Measurements from ENCODE around the gene TNS1. TPM values are rescaled to one million over a fixed set of nuclear protein-coding genes. Genes with fewer than 3 reads are reported as not detected.

Gene TNS1
- total RNA-seq, 1 donor from 2014 or later, result 0.13 TPM

DNA sequence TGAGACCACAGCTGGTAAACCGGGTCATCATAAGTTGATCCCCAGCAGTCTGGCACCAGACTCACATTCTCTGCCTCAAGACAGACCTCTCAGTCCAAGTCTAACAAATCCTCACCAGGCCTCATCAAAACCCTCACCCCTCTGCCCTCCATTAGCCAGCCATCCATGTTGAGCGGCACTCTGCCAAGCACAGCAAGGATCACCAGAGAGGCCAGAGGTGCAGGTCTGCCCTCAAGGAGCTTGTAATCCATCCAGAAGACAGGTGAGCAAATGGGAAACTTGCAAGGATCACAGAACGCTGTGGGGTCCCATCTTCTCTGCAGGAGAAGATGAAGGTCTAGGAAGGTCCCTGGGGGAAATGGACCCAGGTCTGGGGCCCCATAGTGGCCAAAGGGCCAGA, 63.6 kb downstream of the TNS1 start:
- ChIA-PET CTCF (no interaction called here), POLR2A (no interaction called here)
- Mint-ChIP-seq H3K36me3 (ENCODE audit: low read depth) (no peaks in the 10 kb centered on the region), H3K4me3 (no peak overlapping the region), H3K9me3 (no peaks in the 10 kb centered on the region), H3K27ac (no peak overlapping the region), H3K4me1 (peaks cover 3% of the 10 kb centered on the region), H3K27me3 (peaks cover 18% of the 10 kb centered on the region)
- DNase-seq, result no peak
- intact Hi-C loops (cut with micrococcal nuclease), result no loop called here
- ATAC-seq (ENCODE audit: low read depth), result no peak
- TF ChIP-seq, protein P1, sequence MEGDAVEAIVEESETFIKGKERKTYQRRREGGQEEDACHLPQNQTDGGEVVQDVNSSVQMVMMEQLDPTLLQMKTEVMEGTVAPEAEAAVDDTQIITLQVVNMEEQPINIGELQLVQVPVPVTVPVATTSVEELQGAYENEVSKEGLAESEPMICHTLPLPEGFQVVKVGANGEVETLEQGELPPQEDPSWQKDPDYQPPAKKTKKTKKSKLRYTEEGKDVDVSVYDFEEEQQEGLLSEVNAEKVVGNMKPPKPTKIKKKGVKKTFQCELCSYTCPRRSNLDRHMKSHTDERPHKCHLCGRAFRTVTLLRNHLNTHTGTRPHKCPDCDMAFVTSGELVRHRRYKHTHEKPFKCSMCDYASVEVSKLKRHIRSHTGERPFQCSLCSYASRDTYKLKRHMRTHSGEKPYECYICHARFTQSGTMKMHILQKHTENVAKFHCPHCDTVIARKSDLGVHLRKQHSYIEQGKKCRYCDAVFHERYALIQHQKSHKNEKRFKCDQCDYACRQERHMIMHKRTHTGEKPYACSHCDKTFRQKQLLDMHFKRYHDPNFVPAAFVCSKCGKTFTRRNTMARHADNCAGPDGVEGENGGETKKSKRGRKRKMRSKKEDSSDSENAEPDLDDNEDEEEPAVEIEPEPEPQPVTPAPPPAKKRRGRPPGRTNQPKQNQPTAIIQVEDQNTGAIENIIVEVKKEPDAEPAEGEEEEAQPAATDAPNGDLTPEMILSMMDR (IDR thresholded peaks at IDR 0.05), result no peak

DNA sequence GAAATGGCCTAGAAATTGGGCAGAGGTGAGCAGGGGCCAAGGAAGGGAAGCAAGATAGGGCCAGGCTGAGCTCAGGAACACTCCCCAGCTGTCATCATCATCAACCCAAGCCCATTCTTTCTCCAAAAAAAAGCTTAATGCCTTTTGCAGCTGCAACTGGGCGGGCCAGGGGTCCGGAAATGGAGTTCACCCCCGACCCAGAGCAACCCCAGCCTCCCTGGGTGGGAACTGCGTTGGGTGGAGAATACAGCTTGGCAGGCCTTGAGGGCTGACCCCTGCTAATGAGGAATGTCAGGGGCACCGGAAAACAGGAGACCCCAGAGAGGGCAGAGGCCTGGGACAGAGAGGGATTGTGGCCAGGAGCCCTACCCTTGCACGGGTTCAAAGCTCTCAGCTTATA, 64.8 kb downstream of the TNS1 start:
- H3K36me3 Mint-ChIP-seq (ENCODE audit: low read depth), result no peaks in the 10 kb centered on the region
- TF ChIP-seq, protein P1 (IDR thresholded peaks at IDR 0.05), result no peak
- POLR2A ChIA-PET, result no interaction called here
- H3K4me1 Mint-ChIP-seq, result peaks cover 3% of the 10 kb centered on the region
- peaks cover 11% of the 10 kb centered on the region for H3K27me3 Mint-ChIP-seq
- H3K4me3 Mint-ChIP-seq, result no peak overlapping the region
- CTCF ChIA-PET, result no interaction called here
- H3K27ac Mint-ChIP-seq, result no peak overlapping the region
- intact Hi-C loops (cut with micrococcal nuclease), result no loop called here
- DNase-seq (no peak), ATAC-seq (ENCODE audit: low read depth) (no peak)
- no peaks in the 10 kb centered on the region for H3K9me3 Mint-ChIP-seq

DNA sequence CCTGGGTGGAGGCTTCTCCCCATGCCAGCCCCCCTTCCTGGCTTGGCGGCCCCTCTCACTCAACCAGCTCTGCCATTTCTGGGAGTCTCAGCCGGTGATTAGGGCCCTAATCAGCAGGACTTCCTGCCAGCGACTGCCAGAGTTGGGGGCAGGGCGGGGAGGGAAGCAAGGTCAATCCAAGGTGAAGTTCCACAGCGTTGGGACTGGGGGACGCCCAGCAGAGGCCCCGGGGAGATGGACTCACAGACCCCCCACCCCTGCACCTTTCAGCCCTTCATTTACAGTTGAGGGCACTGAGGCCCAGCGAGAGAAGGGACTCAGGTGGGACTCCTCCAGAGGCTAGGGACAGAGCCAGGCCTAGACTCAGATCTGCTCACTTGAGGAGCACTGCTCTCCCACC, 65.3 kb downstream of the TNS1 start:
- intact Hi-C loops (cut with micrococcal nuclease), result no loop called here
- no peaks in the 10 kb centered on the region for H3K36me3 Mint-ChIP-seq (ENCODE audit: low read depth)

DNA sequence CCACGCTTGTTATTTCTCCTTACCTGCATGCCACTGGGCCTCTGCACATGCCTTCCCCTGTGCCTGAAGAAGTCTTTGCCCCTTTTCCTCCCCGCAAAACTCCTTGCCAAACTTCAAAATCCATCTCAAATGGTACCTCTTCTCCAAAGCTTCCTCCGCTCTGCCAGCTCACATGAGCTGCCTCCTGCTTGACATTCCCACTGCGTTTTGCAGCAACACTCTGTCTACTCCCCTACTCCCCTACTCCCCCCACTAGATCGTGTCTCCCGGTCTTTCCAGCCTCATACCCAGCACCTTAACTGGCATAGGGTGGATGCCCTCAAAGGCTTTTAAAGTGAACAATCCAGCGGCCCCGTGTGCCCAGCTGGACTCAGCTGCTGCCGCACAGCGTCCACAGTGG, 65.8 kb downstream of the TNS1 start:
- no peak overlapping the region for H3K27ac Mint-ChIP-seq
- ChIA-PET POLR2A (no interaction called here), CTCF (no interaction called here)
- H3K9me3 Mint-ChIP-seq, result no peaks in the 10 kb centered on the region
- no peaks in the 10 kb centered on the region for H3K36me3 Mint-ChIP-seq (ENCODE audit: low read depth)
- peaks cover 3% of the 10 kb centered on the region for H3K4me1 Mint-ChIP-seq
- peaks cover 6% of the 10 kb centered on the region for H3K27me3 Mint-ChIP-seq
- TF ChIP-seq, protein P1 (IDR thresholded peaks at IDR 0.05), result no peak
- intact Hi-C loops (cut with micrococcal nuclease), result no loop called here
- no peak overlapping the region for H3K4me3 Mint-ChIP-seq
- DNase-seq (no peak), ATAC-seq (ENCODE audit: low read depth) (no peak)

More for the DNA sequence above, 65.3 kb downstream of the TNS1 start:
- Mint-ChIP-seq H3K27me3 (peaks cover 10% of the 10 kb centered on the region), H3K9me3 (no peaks in the 10 kb centered on the region), H3K4me1 (peaks cover 3% of the 10 kb centered on the region), H3K4me3 (no peak overlapping the region), H3K27ac (no peak overlapping the region)
- ChIA-PET CTCF (no interaction called here), POLR2A (no interaction called here)
- no peak for ATAC-seq (ENCODE audit: low read depth)
- TF ChIP-seq, protein P1 (IDR thresholded peaks at IDR 0.05), result no peak
- DNase-seq, result no peak

DNA sequence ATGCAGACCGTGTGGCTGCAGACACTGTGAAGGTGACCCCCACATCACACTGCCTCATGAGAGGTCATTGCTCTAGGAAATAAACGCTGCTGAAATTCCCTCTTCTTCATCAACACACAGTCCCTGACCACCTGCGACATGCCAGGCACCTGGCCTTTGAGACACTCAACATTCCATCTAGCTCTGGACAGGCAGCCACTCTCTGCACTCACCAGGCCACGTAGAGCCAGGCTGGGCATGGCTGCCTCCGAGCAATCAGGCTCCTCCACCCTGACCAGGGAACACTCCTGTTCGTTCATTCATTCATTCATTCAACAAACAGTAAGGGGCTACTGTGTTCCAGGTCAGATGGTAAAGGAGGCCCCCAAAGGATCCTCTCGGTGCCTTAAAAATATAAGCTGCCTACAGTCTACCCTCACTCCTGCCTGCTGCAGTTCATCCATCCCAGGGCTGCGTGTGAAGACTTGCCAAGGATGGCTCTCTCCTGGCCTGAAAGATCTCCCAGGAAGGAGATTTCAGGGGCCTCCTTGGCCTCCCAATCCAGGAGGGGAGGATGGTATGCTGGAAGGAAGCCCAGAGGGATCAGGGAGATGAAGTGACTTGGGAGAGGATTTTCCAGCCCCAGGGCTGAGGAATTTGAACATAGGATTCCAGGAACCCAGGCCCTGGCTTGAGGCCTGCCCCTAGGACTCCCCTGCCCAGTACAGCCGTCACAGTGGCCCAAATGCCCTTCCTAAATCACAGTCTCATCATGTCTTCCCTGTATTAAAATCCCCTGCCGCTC, 66.7 kb downstream of the TNS1 start:
- no peak overlapping the region for H3K27ac Mint-ChIP-seq
- CTCF ChIA-PET, result no interaction called here

More for the DNA sequence above, 66.7 kb downstream of the TNS1 start:
- no peak for ATAC-seq (ENCODE audit: low read depth)
- intact Hi-C loops (cut with micrococcal nuclease), result no loop called here
- no peak for DNase-seq
- Mint-ChIP-seq H3K9me3 (no peaks in the 10 kb centered on the region), H3K27me3 (peaks cover 2% of the 10 kb centered on the region), H3K4me1 (peaks cover 3% of the 10 kb centered on the region), H3K4me3 (no peak overlapping the region), H3K36me3 (ENCODE audit: low read depth) (no peaks in the 10 kb centered on the region)
- POLR2A ChIA-PET, result no interaction called here
- TF ChIP-seq, protein P1 (IDR thresholded peaks at IDR 0.05), result no peak

Data from activated B cell treated with CpG ODN at 0.5 μM for 24 hours (primary cell).